HEK293 (cell line): ENCODE measurements around the gene EGR1.

Experiments
- GLIS2 ChIP-seq: fragments of 450-650 bp; formaldehyde crosslinking; IDR thresholded peaks from 2 replicates; pipeline ENCODE4 v1.5.1; 2016; ENCODE audit warnings: missing biosample characterization, missing genetic modification characterization
- HOXA7 ChIP-seq: sonication (generic); formaldehyde crosslinking; IDR thresholded peaks from 2 replicates; pipeline ENCODE4 v1.8.1; 2022; ENCODE audit warnings: missing genetic modification reagents, borderline replicate concordance
- KLF7 ChIP-seq: fragments of 450-650 bp; formaldehyde crosslinking; IDR thresholded peaks from 2 replicates; pipeline ENCODE4 v1.5.1; 2016; ENCODE audit warnings: missing biosample characterization, missing genetic modification characterization, borderline replicate concordance
- KLF8 ChIP-seq: fragments of 450-650 bp; formaldehyde crosslinking; IDR thresholded peaks from 2 replicates; pipeline ENCODE4 v1.5.1; 2016; ENCODE audit warnings: missing biosample characterization, missing genetic modification characterization
- KLF9 ChIP-seq: fragments of 450-650 bp; formaldehyde crosslinking; IDR thresholded peaks from 2 replicates; pipeline ENCODE4 v1.5.1; 2016; ENCODE audit warnings: missing biosample characterization, missing genetic modification characterization, low read depth
- SCRT1 ChIP-seq: fragments of 450-650 bp; formaldehyde crosslinking; IDR thresholded peaks from 2 replicates; pipeline ENCODE4 v1.5.1; 2016; ENCODE audit warnings: missing biosample characterization, missing genetic modification characterization, borderline replicate concordance
- SP3 ChIP-seq: fragments of 450-650 bp; formaldehyde crosslinking; IDR thresholded peaks from 2 replicates; pipeline ENCODE4 v1.5.1; 2016; ENCODE audit warnings: missing biosample characterization, missing genetic modification characterization
- SP7 ChIP-seq: fragments of 450-650 bp; formaldehyde crosslinking; IDR thresholded peaks from 2 replicates; pipeline ENCODE4 v1.5.1; 2016; ENCODE audit warnings: missing biosample characterization, missing genetic modification characterization
- ZNF112 ChIP-seq: fragments of 450-650 bp; formaldehyde crosslinking; IDR thresholded peaks from 2 replicates; pipeline ENCODE4 v1.5.0; 2017; ENCODE audit warnings: missing biosample characterization, missing genetic modification characterization
- ZNF133 ChIP-seq: fragments of 450-650 bp; formaldehyde crosslinking; IDR thresholded peaks from 2 replicates; pipeline ENCODE4 v1.5.1; 2016; ENCODE audit warnings: missing biosample characterization, missing genetic modification characterization
- ZNF140 ChIP-seq: fragments of 450-650 bp; formaldehyde crosslinking; IDR thresholded peaks from 2 replicates; pipeline ENCODE4 v1.5.1; 2016; ENCODE audit warnings: missing biosample characterization, missing genetic modification characterization
- ZNF146 ChIP-seq: fragments of 450-650 bp; formaldehyde crosslinking; IDR thresholded peaks from 2 replicates; pipeline ENCODE4 v1.5.1; 2016; ENCODE audit warnings: missing biosample characterization, missing genetic modification characterization
- ZNF2 ChIP-seq: fragments of 450-650 bp; formaldehyde crosslinking; IDR thresholded peaks from 2 replicates; pipeline ENCODE4 v1.5.1; 2016; ENCODE audit warnings: missing biosample characterization, missing genetic modification characterization
- ZNF426 ChIP-seq: fragments of 450-650 bp; formaldehyde crosslinking; IDR thresholded peaks from 2 replicates; pipeline ENCODE4 v1.5.1; 2017; ENCODE audit warnings: missing biosample characterization, missing genetic modification characterization, mild to moderate bottlenecking, inconsistent platforms, moderate library complexity
- ZNF510 ChIP-seq: fragments of 450-650 bp; formaldehyde crosslinking; IDR thresholded peaks from 2 replicates; pipeline ENCODE4 v1.5.1; 2018; ENCODE audit warnings: mild to moderate bottlenecking, missing genetic modification characterization, missing biosample characterization; ENCODE audit not compliant: insufficient replicate concordance
- ZNF514 ChIP-seq: fragments of 450-650 bp; formaldehyde crosslinking; IDR thresholded peaks from 2 replicates; pipeline ENCODE4 v1.5.1; 2016; ENCODE audit warnings: missing biosample characterization, missing genetic modification characterization
- ZNF558 ChIP-seq: fragments of 450-650 bp; formaldehyde crosslinking; IDR thresholded peaks from 2 replicates; pipeline ENCODE4 v1.5.1; 2016; ENCODE audit warnings: missing biosample characterization, missing genetic modification characterization
- ZNF571 ChIP-seq: fragments of 450-650 bp; formaldehyde crosslinking; IDR thresholded peaks from 2 replicates; pipeline ENCODE4 v1.5.0; 2017; ENCODE audit warnings: missing biosample characterization, missing genetic modification characterization
- ZNF624 ChIP-seq: fragments of 450-650 bp; formaldehyde crosslinking; IDR thresholded peaks from 2 replicates; pipeline ENCODE4 v1.5.1; 2017; ENCODE audit warnings: missing biosample characterization, missing genetic modification characterization
- ZNF707 ChIP-seq: fragments of 450-650 bp; formaldehyde crosslinking; IDR thresholded peaks from 2 replicates; pipeline ENCODE4 v1.5.1; 2016; ENCODE audit warnings: missing biosample characterization, missing genetic modification characterization
- ZNF791 ChIP-seq: fragments of 450-650 bp; formaldehyde crosslinking; IDR thresholded peaks from 2 replicates; pipeline ENCODE4 v1.5.1; 2016; ENCODE audit warnings: missing biosample characterization, missing genetic modification characterization
- ZNF837 ChIP-seq: fragments of 450-650 bp; formaldehyde crosslinking; IDR thresholded peaks from 2 replicates; pipeline ENCODE4 v1.5.1; 2016; ENCODE audit warnings: missing biosample characterization, missing genetic modification characterization
- TF ChIP-seq, protein P1 (sequence below): fragments of 450-650 bp; formaldehyde crosslinking; IDR thresholded peaks from 2 replicates; pipeline ENCODE4 v1.5.1; 2016; ENCODE audit warnings: missing biosample characterization, missing genetic modification characterization
- TF ChIP-seq, protein P2 (sequence below): fragments of 450-650 bp; formaldehyde crosslinking; IDR thresholded peaks from 2 replicates; pipeline ENCODE4 v1.5.1; 2016; ENCODE audit warnings: missing biosample characterization, missing genetic modification characterization
- TF ChIP-seq, protein P3 (sequence below): fragments of 450-650 bp; formaldehyde crosslinking; IDR thresholded peaks from 2 replicates; pipeline ENCODE4 v1.5.1; 2016; ENCODE audit warnings: missing biosample characterization, missing genetic modification characterization
- TF ChIP-seq, protein P4 (sequence below): fragments of 450-650 bp; formaldehyde crosslinking; IDR thresholded peaks from 2 replicates; pipeline ENCODE4 v1.5.1; 2016; ENCODE audit warnings: missing biosample characterization, missing genetic modification characterization
- TF ChIP-seq, protein P5 (sequence below): fragments of 450-650 bp; formaldehyde crosslinking; IDR thresholded peaks from 2 replicates; pipeline ENCODE4 v1.5.1; 2016; ENCODE audit warnings: missing biosample characterization, missing genetic modification characterization
- TF ChIP-seq, protein P6 (sequence below): fragments of 450-650 bp; formaldehyde crosslinking; IDR thresholded peaks from 2 replicates; pipeline ENCODE4 v1.5.1; 2017; ENCODE audit warnings: missing biosample characterization, missing genetic modification characterization

Gene EGR1

DNA sequence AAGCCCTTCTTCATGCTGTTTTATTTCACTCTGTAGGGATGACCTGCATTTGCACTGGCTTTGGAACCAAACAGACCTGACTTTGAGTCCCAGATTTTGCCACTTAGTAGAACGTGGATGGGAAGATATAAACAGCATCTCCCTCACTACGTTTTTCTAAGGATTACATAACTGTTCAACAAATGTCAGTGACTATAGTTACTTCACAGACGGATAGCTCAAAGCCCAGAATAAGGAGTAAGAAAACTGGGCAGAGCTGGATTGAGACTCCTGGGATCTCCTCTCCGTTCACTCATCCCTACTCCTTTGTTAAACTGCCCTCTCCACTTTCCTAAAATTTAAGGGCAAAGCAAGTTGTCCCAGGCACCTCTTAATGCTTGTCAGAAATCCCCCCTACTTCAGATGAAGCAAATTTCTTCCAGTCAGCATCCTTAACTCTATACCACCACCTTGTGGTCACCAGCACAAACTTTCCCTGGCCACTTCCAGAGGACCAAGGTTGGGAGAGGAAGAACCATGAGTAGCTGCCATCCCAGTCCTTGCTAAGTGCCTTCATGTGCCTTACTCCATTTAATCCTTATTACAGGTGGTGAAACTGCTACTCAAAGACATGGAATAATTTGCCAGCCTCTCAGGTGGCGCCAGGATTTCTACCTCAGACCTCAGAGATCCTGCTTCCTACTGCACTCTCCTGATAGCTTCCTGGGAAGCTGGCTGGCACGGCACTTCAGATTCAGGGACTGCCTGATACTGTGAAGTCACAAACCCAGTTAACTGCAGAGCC, 38.4 kb downstream of the EGR1 start (continued):
- TF ChIP-seq, protein P1, sequence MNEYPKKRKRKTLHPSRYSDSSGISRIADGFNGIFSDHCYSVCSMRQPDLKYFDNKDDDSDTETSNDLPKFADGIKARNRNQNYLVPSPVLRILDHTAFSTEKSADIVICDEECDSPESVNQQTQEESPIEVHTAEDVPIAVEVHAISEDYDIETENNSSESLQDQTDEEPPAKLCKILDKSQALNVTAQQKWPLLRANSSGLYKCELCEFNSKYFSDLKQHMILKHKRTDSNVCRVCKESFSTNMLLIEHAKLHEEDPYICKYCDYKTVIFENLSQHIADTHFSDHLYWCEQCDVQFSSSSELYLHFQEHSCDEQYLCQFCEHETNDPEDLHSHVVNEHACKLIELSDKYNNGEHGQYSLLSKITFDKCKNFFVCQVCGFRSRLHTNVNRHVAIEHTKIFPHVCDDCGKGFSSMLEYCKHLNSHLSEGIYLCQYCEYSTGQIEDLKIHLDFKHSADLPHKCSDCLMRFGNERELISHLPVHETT (tag by site-specific recombination), result no peak
- no peak for TF ChIP-seq ZNF112 (tag by site-specific recombination)
- no peak for TF ChIP-seq ZNF510
- no peak for TF ChIP-seq ZNF791 (tag by site-specific recombination)
- no peak for TF ChIP-seq KLF8 (tag by site-specific recombination)
- no peak for TF ChIP-seq ZNF2 (tag by site-specific recombination)
- no peak for TF ChIP-seq ZNF146 (tag by site-specific recombination)
- TF ChIP-seq, protein P2, sequence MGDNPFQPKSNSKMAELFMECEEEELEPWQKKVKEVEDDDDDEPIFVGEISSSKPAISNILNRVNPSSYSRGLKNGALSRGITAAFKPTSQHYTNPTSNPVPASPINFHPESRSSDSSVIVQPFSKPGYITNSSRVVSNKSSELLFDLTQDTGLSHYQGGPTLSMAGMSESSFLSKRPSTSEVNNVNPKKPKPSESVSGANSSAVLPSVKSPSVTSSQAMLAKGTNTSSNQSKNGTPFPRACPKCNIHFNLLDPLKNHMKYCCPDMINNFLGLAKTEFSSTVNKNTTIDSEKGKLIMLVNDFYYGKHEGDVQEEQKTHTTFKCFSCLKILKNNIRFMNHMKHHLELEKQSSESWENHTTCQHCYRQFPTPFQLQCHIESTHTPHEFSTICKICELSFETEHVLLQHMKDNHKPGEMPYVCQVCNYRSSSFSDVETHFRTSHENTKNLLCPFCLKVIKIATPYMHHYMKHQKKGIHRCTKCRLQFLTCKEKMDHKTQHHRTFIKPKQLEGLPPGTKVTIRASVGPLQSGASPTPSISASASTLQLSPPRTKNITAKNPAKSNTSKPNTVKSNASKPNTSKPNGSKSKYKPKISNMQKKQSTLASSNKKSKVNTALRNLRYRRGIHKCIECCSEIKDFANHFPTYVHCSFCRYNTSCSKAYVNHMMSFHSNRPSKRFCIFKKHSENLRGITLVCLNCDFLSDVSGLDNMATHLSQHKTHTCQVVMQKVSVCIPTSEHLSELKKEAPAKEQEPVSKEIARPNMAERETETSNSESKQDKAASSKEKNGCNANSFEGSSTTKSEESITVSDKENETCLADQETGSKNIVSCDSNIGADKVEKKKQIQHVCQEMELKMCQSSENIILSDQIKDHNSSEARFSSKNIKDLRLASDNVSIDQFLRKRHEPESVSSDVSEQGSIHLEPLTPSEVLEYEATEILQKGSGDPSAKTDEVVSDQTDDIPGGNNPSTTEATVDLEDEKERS (tag by site-specific recombination), result no peak
- no peak for TF ChIP-seq SCRT1 (tag by site-specific recombination)
- 0 out of 2 replicates have a peak, but pooled peaks have one; percentile 18 for TF ChIP-seq SP7
- no peak for TF ChIP-seq GLIS2 (tag by site-specific recombination)
- TF ChIP-seq, protein P3, sequence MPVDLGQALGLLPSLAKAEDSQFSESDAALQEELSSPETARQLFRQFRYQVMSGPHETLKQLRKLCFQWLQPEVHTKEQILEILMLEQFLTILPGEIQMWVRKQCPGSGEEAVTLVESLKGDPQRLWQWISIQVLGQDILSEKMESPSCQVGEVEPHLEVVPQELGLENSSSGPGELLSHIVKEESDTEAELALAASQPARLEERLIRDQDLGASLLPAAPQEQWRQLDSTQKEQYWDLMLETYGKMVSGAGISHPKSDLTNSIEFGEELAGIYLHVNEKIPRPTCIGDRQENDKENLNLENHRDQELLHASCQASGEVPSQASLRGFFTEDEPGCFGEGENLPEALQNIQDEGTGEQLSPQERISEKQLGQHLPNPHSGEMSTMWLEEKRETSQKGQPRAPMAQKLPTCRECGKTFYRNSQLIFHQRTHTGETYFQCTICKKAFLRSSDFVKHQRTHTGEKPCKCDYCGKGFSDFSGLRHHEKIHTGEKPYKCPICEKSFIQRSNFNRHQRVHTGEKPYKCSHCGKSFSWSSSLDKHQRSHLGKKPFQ (tag by site-specific recombination), result no peak
- TF ChIP-seq, protein P4, sequence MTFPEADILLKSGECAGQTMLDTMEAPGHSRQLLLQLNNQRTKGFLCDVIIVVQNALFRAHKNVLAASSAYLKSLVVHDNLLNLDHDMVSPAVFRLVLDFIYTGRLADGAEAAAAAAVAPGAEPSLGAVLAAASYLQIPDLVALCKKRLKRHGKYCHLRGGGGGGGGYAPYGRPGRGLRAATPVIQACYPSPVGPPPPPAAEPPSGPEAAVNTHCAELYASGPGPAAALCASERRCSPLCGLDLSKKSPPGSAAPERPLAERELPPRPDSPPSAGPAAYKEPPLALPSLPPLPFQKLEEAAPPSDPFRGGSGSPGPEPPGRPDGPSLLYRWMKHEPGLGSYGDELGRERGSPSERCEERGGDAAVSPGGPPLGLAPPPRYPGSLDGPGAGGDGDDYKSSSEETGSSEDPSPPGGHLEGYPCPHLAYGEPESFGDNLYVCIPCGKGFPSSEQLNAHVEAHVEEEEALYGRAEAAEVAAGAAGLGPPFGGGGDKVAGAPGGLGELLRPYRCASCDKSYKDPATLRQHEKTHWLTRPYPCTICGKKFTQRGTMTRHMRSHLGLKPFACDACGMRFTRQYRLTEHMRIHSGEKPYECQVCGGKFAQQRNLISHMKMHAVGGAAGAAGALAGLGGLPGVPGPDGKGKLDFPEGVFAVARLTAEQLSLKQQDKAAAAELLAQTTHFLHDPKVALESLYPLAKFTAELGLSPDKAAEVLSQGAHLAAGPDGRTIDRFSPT (tag by site-specific recombination), result no peak
- no peak for TF ChIP-seq ZNF707 (tag by site-specific recombination)
- TF ChIP-seq KLF7 (tag by site-specific recombination), result no peak
- TF ChIP-seq, protein P5, sequence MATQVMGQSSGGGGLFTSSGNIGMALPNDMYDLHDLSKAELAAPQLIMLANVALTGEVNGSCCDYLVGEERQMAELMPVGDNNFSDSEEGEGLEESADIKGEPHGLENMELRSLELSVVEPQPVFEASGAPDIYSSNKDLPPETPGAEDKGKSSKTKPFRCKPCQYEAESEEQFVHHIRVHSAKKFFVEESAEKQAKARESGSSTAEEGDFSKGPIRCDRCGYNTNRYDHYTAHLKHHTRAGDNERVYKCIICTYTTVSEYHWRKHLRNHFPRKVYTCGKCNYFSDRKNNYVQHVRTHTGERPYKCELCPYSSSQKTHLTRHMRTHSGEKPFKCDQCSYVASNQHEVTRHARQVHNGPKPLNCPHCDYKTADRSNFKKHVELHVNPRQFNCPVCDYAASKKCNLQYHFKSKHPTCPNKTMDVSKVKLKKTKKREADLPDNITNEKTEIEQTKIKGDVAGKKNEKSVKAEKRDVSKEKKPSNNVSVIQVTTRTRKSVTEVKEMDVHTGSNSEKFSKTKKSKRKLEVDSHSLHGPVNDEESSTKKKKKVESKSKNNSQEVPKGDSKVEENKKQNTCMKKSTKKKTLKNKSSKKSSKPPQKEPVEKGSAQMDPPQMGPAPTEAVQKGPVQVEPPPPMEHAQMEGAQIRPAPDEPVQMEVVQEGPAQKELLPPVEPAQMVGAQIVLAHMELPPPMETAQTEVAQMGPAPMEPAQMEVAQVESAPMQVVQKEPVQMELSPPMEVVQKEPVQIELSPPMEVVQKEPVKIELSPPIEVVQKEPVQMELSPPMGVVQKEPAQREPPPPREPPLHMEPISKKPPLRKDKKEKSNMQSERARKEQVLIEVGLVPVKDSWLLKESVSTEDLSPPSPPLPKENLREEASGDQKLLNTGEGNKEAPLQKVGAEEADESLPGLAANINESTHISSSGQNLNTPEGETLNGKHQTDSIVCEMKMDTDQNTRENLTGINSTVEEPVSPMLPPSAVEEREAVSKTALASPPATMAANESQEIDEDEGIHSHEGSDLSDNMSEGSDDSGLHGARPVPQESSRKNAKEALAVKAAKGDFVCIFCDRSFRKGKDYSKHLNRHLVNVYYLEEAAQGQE, result no peak
- TF ChIP-seq ZNF140, result no peak
- TF ChIP-seq, protein P6, sequence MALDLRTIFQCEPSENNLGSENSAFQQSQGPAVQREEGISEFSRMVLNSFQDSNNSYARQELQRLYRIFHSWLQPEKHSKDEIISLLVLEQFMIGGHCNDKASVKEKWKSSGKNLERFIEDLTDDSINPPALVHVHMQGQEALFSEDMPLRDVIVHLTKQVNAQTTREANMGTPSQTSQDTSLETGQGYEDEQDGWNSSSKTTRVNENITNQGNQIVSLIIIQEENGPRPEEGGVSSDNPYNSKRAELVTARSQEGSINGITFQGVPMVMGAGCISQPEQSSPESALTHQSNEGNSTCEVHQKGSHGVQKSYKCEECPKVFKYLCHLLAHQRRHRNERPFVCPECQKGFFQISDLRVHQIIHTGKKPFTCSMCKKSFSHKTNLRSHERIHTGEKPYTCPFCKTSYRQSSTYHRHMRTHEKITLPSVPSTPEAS (tag by site-specific recombination), result no peak
- no peak for TF ChIP-seq ZNF558 (tag by site-specific recombination)
- no peak for TF ChIP-seq ZNF426 (tag by site-specific recombination)
- no peak for TF ChIP-seq KLF9 (tag by site-specific recombination)
- TF ChIP-seq ZNF133 (tag by site-specific recombination), result no peak
- TF ChIP-seq ZNF571 (tag by site-specific recombination), result no peak
- TF ChIP-seq HOXA7 (CRISPR knock-in tag), result no peak
- TF ChIP-seq ZNF837 (tag by site-specific recombination), result no peak
- no peak for TF ChIP-seq ZNF624 (tag by site-specific recombination)
- no peak for TF ChIP-seq ZNF514 (tag by site-specific recombination)
- TF ChIP-seq SP3 (tag by site-specific recombination), result no peak
